HUES6 (cell line): ENCODE measurements around the gene CWC15.
"Not testable (repeated sequence)": the region's sequence is repeated elsewhere in the genome, so short reads cannot be mapped to it uniquely, and the experiment has no call there.

Experiments used
- H3K27ac ChIP-seq: 2 replicates; pipeline ENCODE4 v1.7.0; 2013; ENCODE audit warnings: low read depth, mild to moderate bottlenecking, low read length, inconsistent platforms
- H3K27me3 ChIP-seq: 2 replicates; pipeline ENCODE4 v1.6.1; 2013; ENCODE audit warnings: low read length; ENCODE audit not compliant: control insufficient read depth, insufficient read depth
- H3K36me3 ChIP-seq: 2 replicates; pipeline ENCODE4 v1.6.1; 2013; ENCODE audit warnings: low read length; ENCODE audit not compliant: control insufficient read depth, insufficient read depth
- H3K4me1 ChIP-seq: 2 replicates; pipeline ENCODE4 v1.6.1; 2013; ENCODE audit warnings: low read length; ENCODE audit not compliant: control insufficient read depth, insufficient read depth
- H3K4me3 ChIP-seq: 2 replicates; pipeline ENCODE4 v1.5.1; 2013; ENCODE audit warnings: low read depth, low read length
- H3K9ac ChIP-seq: one replicate; pipeline ENCODE4 v1.6.1; 2013; ENCODE audit warnings: mild to moderate bottlenecking, low read length
- H3K9me3 ChIP-seq: 2 replicates; pipeline ENCODE4 v1.6.1; 2013; ENCODE audit warnings: low read depth, low read length; ENCODE audit not compliant: control insufficient read depth, insufficient read depth

CWC15 gene

DNA sequence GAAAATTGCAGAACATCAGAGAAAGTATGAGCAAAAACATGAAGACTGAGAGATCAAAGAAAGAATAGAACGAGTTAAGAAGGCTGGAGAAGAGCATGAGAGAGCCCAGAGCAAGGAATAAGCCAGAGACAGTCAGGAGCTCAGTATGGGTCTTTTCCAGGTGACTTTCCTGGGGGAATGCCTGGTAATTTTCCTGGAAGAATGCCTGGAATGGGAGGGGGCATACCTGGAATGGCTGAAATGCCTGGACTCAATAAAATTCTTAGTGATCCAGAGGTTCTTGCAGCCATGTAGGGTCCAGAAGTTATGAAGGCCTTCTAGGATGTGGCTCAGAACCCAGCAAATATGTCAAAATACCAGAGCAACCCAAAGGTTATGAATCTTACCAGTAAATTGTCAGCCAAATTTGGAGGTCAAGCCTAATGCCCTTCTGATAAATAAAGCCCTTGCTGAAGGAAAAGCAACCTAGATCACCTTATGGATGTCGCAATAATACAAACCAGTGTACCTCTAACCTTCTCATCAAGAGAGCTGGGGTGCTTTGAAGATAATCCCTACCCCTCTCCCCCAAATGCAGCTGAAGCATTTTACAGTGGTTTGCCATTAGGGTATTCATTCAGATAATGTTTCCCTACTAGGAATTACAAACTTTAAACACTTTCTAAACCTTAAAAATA lies 59.5 kb downstream of the CWC15 start:
- H3K4me3 ChIP-seq, H3K4me1 ChIP-seq, H3K9me3 ChIP-seq, H3K9ac ChIP-seq, H3K27me3 ChIP-seq, H3K36me3 ChIP-seq, H3K27ac ChIP-seq: not testable (repeated sequence)

DNA sequence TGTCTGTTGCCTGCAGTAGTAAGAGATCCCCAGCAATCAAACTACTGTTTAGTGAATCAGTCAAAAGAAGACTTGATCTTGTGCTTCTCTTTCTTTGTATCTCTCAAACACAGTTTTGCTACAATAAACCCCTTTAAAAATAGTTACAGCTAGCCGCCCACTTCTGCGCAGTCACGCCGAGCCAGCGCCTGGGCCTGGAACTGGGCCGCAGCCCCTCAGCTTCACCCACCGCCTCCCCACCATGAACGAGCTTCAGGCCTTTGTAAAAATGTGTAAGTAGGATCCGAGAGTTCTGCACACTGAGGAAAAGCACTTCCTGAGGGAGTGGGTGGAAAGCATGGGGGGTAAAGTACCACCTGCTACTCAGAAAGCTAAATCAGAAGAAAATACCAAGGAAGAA lies 60.5 kb downstream of the CWC15 start:
- H3K36me3 ChIP-seq: no peaks in the 10 kb centered on the region
- no peak overlapping the region for H3K4me3 ChIP-seq
- H3K9me3 ChIP-seq: no peaks in the 10 kb centered on the region
- no peak overlapping the region for H3K27ac ChIP-seq
- no peak overlapping the region for H3K9ac ChIP-seq
- no peaks in the 10 kb centered on the region for H3K4me1 ChIP-seq
- no peaks in the 10 kb centered on the region for H3K27me3 ChIP-seq
